Neutrophil (primary cell): Measurements from ENCODE around the gene FAM185A.
A peak's percentile ranks its signal among the peaks of the same experiment; 100 is the strongest.
"Not testable (repeated sequence)": the region's sequence is repeated elsewhere in the genome, so short reads cannot be mapped to it uniquely, and the experiment has no call there.

Experiments used
- H3K27ac ChIP-seq: fragments of 200-600 bp; sonication (generic); 2 replicates; pipeline ENCODE4 v1.5.1; 2016; ENCODE audit warnings: mild to moderate bottlenecking, moderate library complexity
- H3K27me3 ChIP-seq: fragments of 200-600 bp; sonication (generic); 2 replicates; pipeline ENCODE4 v1.6.0; 2016; ENCODE audit warnings: mild to moderate bottlenecking
- H3K36me3 ChIP-seq: fragments of 200-600 bp; sonication (generic); 2 replicates; pipeline ENCODE4 v1.5.1; 2017
- H3K4me1 ChIP-seq, 2 experiments: fragments of 200-600 bp in 1 of 2; sonication (generic) in 1 of 2; 1 replicate in 1 of 2; 2 replicates in 1 of 2; pipeline versions ENCODE4 v1.5.1 to v1.6.1; 2013 to 2016; ENCODE audit warnings: low read depth in 1 of 2, low read length in 1 of 2, mild to moderate bottlenecking in 1 of 2, moderate library complexity in 1 of 2; ENCODE audit not compliant: control insufficient read depth in 1 of 2, insufficient read depth in 1 of 2
- H3K4me3 ChIP-seq, 2 experiments: fragments of 200-600 bp in 1 of 2; sonication (generic) in 1 of 2; 1 replicate in 1 of 2; 2 replicates in 1 of 2; pipeline ENCODE4 v1.5.1; 2013 to 2016; ENCODE audit warnings: low read depth in 1 of 2, low read length in 1 of 2, mild to moderate bottlenecking in 1 of 2, moderate library complexity in 1 of 2
- H3K9me3 ChIP-seq: fragments of 200-600 bp; sonication (generic); 2 replicates; pipeline ENCODE4 v1.5.1; 2016

FAM185A gene

GRCh38 chr7:102749445-102749786, 617 bp downstream of the FAM185A start:
- H3K4me1 ChIP-seq, H3K27me3 ChIP-seq, H3K9me3 ChIP-seq, H3K36me3 ChIP-seq: not testable (repeated sequence)
- peak overlapping the region; percentile 56 for H3K27ac ChIP-seq
- peak overlapping the region; percentile 68 to 70 for H3K4me3 ChIP-seq

GRCh38 chr7:102758227-102758626, 9.4 kb downstream of the FAM185A start:
- H3K27ac ChIP-seq, H3K4me1 ChIP-seq, H3K9me3 ChIP-seq, H3K27me3 ChIP-seq, H3K4me3 ChIP-seq, H3K36me3 ChIP-seq: not testable (repeated sequence)

- not testable (repeated sequence) for H3K9me3 ChIP-seq, H3K4me3 ChIP-seq, H3K27me3 ChIP-seq, H3K27ac ChIP-seq, H3K36me3 ChIP-seq, H3K4me1 ChIP-seq
Measured at GRCh38 chr7:102759934-102760333, 11.1 kb downstream of the FAM185A start.

- not testable (repeated sequence) for H3K9me3 ChIP-seq, H3K27ac ChIP-seq, H3K27me3 ChIP-seq, H3K4me3 ChIP-seq, H3K4me1 ChIP-seq, H3K36me3 ChIP-seq
Measured at GRCh38 chr7:102761234-102761633, 12.4 kb downstream of the FAM185A start.

GRCh38 chr7:102763295-102763905, 14.6 kb downstream of the FAM185A start:
- H3K9me3 ChIP-seq, H3K27me3 ChIP-seq, H3K4me3 ChIP-seq, H3K4me1 ChIP-seq, H3K27ac ChIP-seq, H3K36me3 ChIP-seq: not testable (repeated sequence)

- H3K36me3 ChIP-seq, H3K27ac ChIP-seq, H3K9me3 ChIP-seq, H3K27me3 ChIP-seq, H3K4me1 ChIP-seq, H3K4me3 ChIP-seq: not testable (repeated sequence)
Measured at GRCh38 chr7:102769657-102770192, 20.9 kb downstream of the FAM185A start.

GRCh38 chr7:102770467-102770866, 21.7 kb downstream of the FAM185A start:
- H3K9me3 ChIP-seq, H3K27me3 ChIP-seq, H3K36me3 ChIP-seq, H3K4me1 ChIP-seq, H3K27ac ChIP-seq, H3K4me3 ChIP-seq: not testable (repeated sequence)

- not testable (repeated sequence) for H3K9me3 ChIP-seq, H3K36me3 ChIP-seq, H3K27ac ChIP-seq, H3K4me1 ChIP-seq, H3K4me3 ChIP-seq, H3K27me3 ChIP-seq
Measured at GRCh38 chr7:102776217-102776616, 27.4 kb downstream of the FAM185A start.

- H3K27me3 ChIP-seq, H3K4me3 ChIP-seq, H3K9me3 ChIP-seq, H3K36me3 ChIP-seq, H3K27ac ChIP-seq, H3K4me1 ChIP-seq: not testable (repeated sequence)
Measured at GRCh38 chr7:102778663-102779062, 29.9 kb downstream of the FAM185A start.

- not testable (repeated sequence) for H3K4me3 ChIP-seq, H3K9me3 ChIP-seq, H3K27me3 ChIP-seq, H3K27ac ChIP-seq, H3K36me3 ChIP-seq, H3K4me1 ChIP-seq
Measured at GRCh38 chr7:102780926-102781325, 32.1 kb downstream of the FAM185A start.

- H3K27ac ChIP-seq, H3K4me1 ChIP-seq, H3K4me3 ChIP-seq, H3K36me3 ChIP-seq, H3K27me3 ChIP-seq, H3K9me3 ChIP-seq: not testable (repeated sequence)
Measured at GRCh38 chr7:102788770-102789169, 40.0 kb downstream of the FAM185A start.

- not testable (repeated sequence) for H3K4me1 ChIP-seq, H3K27ac ChIP-seq, H3K4me3 ChIP-seq, H3K36me3 ChIP-seq, H3K9me3 ChIP-seq, H3K27me3 ChIP-seq
Measured at GRCh38 chr7:102790364-102791100, 41.7 kb downstream of the FAM185A start.

GRCh38 chr7:102791367-102791766, 42.6 kb downstream of the FAM185A start:
- not testable (repeated sequence) for H3K36me3 ChIP-seq, H3K4me1 ChIP-seq, H3K27ac ChIP-seq, H3K9me3 ChIP-seq, H3K27me3 ChIP-seq, H3K4me3 ChIP-seq

- H3K27me3 ChIP-seq, H3K4me3 ChIP-seq, H3K4me1 ChIP-seq, H3K36me3 ChIP-seq, H3K9me3 ChIP-seq, H3K27ac ChIP-seq: not testable (repeated sequence)
Measured at GRCh38 chr7:102791831-102792230, 43.0 kb downstream of the FAM185A start.
